ENCODE measurements around the gene KMT5B.

DNA sequence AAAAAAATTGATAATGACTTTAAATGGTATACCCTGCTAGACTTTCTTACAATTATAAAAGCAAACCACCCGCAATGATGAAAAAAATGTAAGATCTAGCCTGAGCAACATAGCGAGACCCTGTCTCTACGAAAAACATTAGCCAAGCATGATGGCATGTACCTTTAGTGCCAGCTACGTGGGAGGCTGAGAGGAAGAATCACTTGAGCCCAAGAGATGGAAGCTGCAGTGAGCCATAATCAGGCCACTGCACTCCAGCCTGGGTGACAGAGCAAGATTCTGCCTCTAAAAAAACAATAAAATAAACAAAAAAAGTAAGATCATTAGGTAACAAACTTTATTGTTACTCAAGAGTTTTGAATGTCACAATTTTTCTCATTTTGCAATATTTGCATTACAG is 39.2 kb downstream of the KMT5B start:
- TF ChIP-seq, protein P1, sequence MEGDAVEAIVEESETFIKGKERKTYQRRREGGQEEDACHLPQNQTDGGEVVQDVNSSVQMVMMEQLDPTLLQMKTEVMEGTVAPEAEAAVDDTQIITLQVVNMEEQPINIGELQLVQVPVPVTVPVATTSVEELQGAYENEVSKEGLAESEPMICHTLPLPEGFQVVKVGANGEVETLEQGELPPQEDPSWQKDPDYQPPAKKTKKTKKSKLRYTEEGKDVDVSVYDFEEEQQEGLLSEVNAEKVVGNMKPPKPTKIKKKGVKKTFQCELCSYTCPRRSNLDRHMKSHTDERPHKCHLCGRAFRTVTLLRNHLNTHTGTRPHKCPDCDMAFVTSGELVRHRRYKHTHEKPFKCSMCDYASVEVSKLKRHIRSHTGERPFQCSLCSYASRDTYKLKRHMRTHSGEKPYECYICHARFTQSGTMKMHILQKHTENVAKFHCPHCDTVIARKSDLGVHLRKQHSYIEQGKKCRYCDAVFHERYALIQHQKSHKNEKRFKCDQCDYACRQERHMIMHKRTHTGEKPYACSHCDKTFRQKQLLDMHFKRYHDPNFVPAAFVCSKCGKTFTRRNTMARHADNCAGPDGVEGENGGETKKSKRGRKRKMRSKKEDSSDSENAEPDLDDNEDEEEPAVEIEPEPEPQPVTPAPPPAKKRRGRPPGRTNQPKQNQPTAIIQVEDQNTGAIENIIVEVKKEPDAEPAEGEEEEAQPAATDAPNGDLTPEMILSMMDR (conservative IDR thresholded peaks at IDR 0.05; ENCODE audit: low read depth, low read length): no peak
- TF ChIP-seq MXI1 (IDR thresholded peaks at IDR 0.05; ENCODE audit: borderline replicate concordance, low read depth, low read length): no peak
- TF ChIP-seq, protein P2, sequence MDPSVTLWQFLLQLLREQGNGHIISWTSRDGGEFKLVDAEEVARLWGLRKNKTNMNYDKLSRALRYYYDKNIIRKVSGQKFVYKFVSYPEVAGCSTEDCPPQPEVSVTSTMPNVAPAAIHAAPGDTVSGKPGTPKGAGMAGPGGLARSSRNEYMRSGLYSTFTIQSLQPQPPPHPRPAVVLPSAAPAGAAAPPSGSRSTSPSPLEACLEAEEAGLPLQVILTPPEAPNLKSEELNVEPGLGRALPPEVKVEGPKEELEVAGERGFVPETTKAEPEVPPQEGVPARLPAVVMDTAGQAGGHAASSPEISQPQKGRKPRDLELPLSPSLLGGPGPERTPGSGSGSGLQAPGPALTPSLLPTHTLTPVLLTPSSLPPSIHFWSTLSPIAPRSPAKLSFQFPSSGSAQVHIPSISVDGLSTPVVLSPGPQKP (IDR thresholded peaks at IDR 0.05; ENCODE audit: borderline replicate concordance, low read depth, low read length): no peak
- TF ChIP-seq CHD1 (IDR thresholded peaks at IDR 0.05; ENCODE audit: low read depth, low read length): no peak
- TF ChIP-seq POLR2A (IDR thresholded peaks at IDR 0.05; ENCODE audit: low read depth, low read length): no peak
- TF ChIP-seq, protein P3, sequence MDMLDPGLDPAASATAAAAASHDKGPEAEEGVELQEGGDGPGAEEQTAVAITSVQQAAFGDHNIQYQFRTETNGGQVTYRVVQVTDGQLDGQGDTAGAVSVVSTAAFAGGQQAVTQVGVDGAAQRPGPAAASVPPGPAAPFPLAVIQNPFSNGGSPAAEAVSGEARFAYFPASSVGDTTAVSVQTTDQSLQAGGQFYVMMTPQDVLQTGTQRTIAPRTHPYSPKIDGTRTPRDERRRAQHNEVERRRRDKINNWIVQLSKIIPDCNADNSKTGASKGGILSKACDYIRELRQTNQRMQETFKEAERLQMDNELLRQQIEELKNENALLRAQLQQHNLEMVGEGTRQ (IDR thresholded peaks at IDR 0.05; ENCODE audit: low read depth, low read length): no peak
- TF ChIP-seq MAZ (IDR thresholded peaks at IDR 0.05; ENCODE audit: borderline replicate concordance, low read depth, low read length): no peak
- no peak for TF ChIP-seq SMC3 (IDR thresholded peaks at IDR 0.05; ENCODE audit: low read depth, low read length)
- TF ChIP-seq BHLHE40 (IDR thresholded peaks at IDR 0.05; ENCODE audit: low read depth, low read length): no peak
- TF ChIP-seq CEBPB (IDR thresholded peaks at IDR 0.05; ENCODE audit: low read depth, low read length): no peak
- no peak for TF ChIP-seq RAD21 (IDR thresholded peaks at IDR 0.05; ENCODE audit: low read length)
- TF ChIP-seq RCOR1 (IDR thresholded peaks at IDR 0.05; ENCODE audit: insufficient replicate concordance, low read length): no peak
- no peak for TF ChIP-seq FOS (IDR thresholded peaks at IDR 0.05; ENCODE audit: low read depth, low read length)
- no peak for TF ChIP-seq MAFK (IDR thresholded peaks at IDR 0.05; ENCODE audit: low read depth, low read length)

All from IMR-90 (cell line).